NCI-H526 treated with DMSO at 0.1 percent for 48 hours (cell line): ENCODE measurements around the gene FXYD4.
A peak's percentile ranks its signal among the peaks of the same experiment; 100 is the strongest.

ENCODE experiments used
- DNase-seq: peaks from one replicate; lab custom pipeline; 2025; lab: John Stamatoyannopoulos, UW

Gene FXYD4

DNA sequence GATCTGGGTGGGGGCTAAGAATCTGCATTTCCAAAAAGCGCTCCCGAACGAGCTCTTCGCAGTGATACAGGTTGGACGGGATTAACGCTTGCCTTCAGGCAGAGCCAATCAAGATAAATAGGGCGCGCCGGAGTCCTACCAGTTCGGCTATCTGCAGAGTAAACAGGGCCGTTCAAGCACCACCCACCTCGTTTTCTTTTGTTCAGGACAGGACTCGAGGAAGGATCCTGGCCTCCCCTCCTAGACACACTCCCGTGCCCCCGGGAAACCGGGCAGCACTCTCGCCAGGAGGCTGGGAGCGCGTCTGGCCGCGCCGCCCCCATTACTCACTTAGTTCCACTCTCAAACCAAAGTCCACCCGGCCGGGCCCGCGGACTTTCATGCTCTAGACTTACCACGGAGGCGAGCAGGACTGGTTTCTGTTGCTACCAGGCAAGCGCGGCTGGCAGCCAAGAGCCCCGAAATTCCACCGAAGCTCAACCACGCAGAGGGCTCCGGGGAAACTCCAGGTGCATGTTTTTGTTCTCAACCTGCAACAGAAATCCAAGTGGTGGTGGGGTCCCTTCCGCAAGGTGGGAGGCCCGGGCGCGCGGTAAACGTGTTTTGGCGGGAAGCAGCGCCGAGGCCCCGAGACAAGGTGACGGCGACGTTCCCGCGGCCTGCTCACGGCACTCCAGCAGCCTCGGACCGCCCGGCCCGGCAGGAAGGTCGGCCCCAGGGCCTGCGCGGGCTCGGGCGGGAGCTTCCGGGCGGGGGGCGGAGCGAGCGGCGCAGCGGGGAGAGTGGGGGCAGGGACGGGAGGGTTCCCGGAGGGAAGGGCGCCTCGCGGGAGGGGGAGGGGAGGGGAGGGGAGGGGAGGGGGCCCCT, 24.9 kb downstream of the FXYD4 start:
- DNase-seq: peak; percentile 41

DNA sequence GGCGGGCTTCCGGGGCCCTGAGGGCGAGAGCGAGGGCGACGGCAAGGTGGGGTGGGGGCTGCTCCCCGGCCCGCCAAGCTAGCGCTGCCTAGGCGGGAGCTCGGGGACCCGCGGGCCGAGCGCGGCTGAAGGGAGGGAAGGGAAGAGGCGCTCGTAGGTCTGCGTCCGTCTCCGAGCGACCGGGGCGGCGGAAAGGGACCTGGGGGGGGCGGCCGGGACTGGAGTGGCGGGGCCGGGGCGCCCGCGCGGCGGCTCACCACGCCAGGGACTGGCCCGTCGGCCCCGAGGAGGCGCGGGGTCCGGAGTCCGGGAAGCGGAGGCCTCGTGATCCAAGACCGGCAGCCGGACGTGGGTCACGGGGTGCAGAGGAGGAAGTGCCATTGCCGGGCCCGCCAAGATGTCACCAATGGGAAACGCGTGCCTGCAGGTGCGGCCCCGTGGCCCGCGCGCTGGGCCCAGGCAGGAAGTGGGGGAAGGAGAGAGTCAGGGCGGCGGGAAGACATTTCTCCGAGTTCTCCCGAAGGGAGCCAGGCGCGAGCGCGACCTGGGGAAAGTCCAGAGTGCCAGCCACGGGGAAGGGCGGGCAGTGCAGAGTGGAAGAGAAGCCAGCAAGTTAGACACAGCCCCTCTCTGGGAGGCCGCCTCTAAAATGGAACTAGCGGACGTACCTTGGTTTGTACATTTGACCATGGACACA, 25.6 kb downstream of the FXYD4 start:
- peak; percentile 69 for DNase-seq

DNA sequence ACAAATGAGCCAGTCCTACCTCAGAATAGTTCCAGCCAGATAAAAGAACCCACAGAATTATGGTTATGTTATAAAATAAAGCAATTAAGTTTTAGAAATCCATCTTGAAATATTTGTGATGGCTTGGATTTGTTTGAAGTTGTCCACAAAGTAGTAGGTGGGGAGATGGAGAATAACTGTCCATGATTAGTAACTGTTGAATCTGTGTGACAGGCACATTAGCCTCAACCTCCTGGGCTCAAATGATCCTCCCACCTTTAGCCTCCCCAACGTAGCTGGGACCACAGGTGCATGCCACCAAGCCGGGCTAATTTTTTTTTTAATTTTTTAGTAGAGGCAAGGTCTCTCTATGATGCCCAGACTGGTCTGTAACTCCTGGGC, 27.5 kb downstream of the FXYD4 start:
- no peak for DNase-seq

DNA sequence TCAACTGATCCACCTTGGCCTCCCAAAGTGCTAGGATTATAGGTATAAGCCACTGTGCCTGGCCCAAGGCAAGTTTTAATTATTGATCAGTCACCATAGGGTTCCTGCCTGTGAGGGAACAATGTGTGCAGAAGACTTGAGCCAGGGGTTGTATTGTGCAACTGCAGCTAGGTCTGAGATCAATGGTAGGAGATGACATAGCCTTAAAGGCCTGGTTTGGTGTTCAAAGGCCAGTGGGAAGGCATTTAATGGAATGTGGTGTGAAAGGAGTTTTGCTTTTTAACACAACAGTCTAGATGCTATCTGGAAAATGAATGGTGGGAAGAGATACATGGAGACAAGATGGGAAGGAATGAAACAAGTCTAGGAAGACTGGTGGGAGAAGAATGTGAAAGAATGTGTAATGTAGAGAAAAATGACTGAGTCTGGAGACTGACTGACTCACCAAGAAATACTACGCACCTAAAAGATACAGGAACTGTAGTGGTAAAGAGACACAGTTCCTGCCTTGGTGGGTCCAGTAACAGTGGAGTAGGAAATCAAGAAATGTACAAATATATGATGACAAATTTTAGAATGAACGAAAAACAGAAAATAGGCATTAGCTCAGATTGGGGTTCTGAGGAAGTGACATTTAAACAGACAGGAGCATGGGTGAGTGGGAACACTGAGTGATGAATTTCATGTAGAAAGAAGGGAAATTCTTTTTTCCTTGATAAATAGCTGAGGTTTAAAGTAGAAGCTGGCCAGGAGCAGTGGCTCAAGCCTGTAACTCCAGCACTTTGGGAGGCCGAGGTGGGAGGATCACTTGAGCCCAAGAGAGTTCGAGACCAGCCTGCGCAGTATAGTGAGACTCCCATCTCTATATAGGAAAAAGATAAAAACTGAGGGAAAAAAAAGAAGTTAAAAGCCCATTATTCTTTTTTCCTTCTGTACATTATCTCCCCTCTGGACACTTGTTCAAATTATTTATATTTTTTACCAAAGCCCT, 28.2 kb downstream of the FXYD4 start:
- no peak for DNase-seq

DNA sequence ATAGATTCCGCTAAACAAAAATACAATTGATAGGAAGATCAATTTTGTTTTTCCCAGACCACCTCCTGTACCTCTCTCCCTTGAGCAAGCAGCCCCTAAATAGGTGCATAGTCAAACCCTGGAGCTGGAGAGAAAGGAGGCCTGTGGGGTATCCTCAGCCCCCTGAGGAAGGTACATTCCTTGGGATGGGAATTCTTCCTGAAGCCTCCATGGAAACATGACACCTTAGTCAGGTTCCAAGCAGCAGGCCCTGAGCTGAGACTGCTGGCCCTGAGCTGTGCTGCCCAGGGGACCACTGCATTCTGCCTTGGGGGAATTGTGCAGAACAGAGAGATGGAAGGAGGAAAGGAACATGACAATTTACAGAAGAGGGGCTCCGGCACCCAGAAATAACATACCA, 30.2 kb downstream of the FXYD4 start:
- no peak for DNase-seq

DNA sequence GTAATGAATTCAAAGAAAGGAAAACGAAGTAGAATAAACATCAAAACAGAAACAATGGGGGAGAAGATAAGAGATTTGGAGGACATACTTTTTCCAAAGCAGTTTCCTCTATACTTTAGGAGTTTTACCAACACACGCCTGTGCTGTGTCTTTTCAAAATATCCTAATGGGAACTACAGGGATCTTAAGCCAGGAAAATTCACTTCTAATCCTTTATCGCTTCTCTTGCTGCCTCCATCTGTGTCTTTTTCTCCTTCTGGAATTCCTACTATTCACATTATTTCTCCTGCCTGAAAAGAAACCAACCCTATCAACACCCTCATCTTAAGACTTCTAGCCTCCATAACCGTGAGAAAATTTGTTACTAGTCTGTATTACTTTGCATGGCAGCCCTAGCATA, 30.7 kb downstream of the FXYD4 start:
- DNase-seq: no peak

DNA sequence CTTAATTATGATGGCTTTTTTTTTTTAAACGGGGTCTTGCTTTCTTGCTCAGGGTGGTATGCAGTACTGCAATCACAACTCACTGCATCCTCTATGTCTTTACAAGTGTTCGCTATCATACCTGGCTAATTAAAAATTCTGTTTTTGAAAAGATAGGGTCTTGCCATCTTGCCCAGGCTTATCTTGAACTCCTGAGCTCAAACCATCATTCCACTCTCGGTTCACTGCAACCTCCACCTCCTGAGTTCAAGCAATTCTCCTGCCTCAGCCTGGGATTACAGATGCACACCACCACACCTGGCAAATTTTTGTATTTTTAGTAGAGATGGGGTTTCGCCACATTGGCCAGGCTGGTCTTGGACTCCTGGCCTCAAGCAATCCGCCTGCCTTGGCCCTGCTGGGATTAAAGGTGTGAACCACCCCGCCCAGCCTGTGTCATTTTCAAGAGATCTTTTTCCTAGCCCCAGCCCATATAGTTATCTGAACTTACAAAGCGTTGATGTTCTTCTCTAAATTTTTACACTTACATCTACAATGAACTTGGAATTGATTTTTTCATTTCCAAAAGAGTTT, 31.5 kb downstream of the FXYD4 start:
- DNase-seq: no peak

DNA sequence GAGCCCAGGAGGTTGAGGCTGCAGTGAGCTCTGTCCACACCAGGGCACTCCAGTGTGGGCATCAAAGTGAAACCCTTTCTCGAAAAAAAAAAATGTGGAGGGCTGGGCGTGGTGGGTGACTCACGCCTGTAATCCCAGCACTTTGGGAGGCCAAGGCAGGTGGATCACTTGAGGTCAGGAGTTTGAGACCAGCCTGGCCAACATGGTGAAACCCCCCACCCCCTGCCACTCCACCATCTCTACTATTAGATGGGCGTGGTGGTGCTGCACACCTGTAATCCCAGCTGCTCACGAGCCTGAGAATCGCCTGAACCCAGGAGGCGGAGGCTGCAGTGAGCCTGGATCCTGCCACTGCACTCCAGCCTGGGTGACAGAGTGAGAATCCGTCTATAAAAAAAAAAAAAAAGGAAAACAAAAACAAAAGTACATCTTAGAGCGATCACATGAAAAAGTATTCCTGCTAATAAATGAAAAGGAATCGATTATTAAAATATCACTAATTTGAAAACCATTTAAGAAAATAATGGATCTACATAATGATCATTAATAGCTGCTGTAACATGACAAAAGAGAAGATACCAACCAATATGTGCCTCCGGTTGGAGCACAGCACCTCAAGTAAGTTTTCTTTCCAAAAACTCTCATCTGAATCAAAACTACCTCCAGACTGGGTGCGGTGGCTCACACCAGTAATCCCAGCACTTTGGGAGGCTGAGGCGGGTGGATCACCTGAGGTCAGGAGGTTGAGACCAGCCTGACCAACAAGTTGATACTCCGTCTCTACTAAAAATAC, 32.7 kb downstream of the FXYD4 start:
- no peak for DNase-seq

DNA sequence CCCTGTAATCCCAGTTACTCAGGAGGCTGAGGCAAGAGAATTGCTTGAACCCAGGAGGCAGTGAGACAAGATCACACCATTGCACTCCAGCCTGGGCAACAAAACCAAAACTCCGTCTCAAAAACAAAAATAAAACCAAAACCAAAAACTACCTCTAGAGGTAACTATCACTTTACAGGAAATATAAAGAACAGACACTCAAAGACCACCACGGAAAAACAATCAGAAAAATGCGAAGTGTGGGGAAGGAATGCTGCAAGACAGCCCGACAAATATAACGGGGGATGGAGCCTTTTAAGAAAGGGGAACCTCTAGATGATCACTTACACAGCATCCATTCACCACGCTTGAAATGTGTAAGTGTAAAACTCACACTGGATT, 33.3 kb downstream of the FXYD4 start:
- DNase-seq: no peak

DNA sequence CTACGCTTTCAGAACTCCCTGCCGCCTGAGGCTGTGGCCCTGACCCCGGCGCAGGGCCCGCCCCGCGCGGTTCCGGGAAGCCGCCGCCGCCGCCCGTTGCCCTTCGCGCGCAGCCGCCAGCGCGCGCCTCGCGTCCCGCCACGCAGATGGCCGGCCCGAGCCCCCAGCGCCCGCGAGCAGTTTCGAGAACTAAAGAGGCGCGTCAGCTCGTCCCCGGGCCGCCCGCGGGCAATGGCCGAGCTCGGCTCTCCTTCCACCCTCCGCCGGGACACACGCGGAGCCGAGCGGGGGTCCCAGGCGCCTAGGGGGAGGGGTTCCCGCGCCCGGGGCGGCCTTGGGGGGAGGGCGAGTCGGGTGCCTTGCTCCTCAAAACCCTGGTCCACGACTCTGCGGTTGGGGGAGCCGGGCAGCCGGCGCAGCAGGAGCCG, 35.7 kb downstream of the FXYD4 start:
- no peak for DNase-seq

DNA sequence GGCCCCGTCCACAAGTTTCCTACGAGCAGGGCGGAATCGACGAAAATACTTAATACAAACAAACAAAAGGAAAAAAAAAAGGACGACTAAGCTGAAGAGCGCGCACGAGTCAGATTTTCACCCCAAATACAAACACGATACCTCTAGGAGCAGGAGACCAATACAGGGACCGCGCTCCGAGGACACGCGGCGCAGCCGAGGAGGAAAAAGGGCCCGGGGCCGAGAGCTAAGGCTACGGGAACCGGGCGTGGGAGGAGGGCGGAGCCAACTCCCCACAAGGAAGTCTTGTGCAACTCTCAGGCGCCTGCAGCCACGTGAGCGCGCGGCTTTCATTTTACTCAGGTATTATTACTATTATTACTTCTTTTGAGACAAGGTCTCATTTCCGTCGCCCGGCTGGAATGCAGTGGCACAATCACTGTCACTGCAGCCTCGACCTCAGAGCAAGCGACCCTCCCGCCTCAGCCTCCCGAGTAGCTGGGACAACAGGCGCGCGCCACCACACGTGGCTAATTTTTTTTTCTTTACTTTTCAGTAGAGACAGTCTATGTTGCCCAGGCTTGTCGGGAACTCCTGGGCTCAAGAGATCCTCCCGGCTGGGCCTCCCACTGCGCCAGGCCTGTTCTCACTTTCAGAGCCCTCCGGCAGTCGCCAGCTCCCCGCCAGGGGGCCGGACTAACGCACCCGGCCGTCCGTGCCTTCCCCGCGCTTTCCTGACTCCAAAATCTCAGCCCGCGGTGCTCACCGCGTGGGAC, 36.3 kb downstream of the FXYD4 start:
- peak; percentile 32 for DNase-seq

DNA sequence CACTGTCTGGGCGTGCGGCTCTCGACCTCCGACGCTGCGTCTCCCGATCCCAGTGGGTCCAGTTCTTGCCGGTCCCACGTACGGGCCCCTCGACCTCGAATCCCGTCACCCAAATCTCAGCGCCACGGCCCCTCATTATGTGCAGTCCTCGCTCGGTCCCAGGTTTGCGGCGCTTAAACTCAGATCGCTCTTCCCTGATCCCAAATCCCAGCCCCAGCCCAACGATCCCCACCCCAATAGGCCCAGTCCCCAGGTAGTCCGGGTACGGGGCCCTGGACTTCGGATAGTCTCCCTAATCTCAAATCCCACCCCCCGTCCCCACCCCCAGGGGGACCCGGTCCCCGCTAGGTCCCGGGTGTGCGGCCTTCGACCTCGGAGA, 36.9 kb downstream of the FXYD4 start:
- no peak for DNase-seq

DNA sequence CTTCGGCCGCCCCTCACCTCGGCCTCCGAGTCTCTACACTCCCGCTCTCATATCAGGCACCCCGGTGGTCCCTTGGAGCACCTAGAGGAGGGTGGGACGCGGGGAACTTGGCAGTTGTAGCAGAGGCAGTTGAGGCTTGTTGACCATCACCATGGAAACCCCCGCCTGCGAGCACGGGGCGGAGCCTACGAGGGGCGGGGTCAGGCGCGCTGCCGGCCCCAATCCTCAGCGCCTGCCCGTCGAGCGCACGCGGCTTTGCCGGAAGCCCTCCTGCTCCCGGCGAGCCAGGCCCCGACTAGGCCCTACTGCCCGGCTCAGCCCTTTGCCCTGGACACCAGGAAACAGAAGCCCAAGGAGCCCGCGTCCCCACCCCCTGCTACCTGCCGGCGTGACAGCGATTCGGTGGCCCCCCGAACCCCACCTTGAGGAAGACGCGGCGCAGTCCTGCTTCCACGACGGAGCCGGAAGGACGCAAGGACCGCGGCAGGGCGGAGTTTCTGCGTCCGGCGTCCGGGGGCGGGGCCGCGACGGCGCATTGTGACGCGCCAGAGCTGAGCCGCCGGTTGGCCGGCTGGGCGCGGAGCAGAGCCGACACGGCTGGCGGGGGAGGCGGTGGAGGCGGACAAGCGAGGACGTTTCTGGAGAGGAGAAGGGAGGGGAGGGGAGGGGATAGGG, 37.4 kb downstream of the FXYD4 start, which contains the start of gene HNRNPF:
HNRNPF (minus strand) TSS at position 477 of the 675 bp plus-strand sequence. CDS start 21,302 bp downstream, outside the sequence.
- DNase-seq: peak; percentile 67

DNA sequence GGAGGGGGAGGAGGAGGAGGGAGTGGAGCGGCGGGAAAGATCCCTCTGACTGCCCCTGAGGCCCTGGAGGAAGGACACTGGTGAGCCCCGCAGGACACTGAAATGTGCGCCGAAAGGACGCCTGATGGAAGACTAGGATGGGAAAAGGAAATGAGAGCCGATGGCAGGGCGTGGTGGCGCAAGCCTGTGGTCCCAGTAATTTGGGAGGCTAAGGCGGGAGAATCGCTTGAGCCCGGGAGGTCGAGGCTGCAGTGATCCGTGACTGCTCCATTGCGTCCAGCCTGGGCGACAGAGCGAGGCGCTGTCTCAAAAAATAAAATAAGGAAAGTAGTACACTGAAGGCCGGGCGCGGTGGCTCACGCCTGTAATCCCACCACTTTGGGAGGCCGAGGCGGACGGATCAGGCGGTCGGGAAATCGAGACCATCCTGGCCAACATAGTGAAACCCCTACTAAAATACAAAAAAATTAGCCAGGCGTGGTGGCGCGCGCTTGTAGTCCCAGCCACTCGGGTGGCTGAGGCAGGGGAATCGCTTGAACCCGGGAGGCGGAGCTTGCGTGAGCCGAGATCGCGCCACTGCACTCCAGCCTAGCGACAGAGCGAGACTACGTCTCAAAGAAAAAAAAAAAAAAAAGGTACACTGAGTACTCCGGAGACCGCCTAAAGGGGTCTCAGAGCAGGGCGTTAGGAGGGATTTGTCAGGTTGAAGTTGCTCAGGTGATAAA, 38.1 kb downstream of the FXYD4 start:
- no peak for DNase-seq

DNA sequence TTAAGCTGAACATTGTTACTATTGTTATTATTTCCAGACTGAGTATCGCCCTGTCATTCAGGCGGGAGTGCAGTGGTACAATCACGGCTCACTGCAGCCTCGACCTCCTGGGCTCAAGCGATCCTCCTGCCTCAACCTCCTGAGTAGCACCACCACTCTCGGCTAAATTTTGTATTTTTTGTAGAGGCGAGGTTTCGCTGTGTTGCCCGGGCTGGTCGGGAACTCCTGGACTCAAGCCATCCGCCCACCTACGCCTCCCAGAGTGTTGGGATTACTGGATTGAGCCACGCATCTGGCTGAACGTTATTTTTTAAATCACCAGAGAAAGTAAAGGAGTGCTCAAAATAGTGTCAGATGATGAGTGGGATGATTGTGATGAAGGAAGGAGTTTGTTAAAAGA, 38.9 kb downstream of the FXYD4 start:
- DNase-seq: no peak

DNA sequence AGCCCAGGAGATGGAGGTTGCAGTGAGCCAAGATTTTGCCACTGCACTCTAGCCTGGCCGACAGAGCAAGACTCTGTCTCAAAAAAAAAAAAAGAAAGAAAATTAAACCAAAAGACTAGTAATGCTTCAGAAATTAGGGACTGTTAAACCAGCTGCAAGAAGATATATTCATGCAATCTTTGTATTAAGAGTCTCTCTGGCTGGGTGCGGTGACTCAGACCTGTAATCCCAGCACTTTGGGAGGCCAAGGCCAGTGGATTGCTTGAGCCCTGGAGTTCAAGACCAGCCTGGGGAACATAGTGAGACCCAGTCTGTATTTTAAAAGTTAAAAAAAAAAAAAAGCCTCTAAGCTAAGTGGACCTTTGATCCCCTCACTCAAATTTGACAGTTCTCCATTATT, 40.1 kb downstream of the FXYD4 start:
- DNase-seq: no peak

DNA sequence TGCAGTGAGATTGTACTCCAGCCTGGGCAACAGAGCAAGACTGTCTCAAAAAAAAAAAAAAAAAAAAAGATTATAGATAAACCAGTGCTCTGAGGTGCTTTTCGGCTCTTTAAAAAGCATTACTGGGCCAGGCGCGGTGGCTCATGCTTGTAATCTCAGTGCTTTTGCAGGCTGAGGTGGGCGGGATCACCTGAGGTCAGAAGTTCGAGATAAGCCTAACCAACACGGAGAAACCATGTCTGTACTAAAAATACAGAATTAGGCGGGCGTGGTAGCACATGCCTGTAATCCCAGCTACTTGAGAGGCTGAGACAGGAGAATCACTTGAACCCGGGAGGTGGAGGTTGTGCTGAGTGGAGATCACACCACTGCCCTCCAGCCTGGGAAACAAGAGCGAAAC, 44.1 kb downstream of the FXYD4 start:
- DNase-seq: no peak

DNA sequence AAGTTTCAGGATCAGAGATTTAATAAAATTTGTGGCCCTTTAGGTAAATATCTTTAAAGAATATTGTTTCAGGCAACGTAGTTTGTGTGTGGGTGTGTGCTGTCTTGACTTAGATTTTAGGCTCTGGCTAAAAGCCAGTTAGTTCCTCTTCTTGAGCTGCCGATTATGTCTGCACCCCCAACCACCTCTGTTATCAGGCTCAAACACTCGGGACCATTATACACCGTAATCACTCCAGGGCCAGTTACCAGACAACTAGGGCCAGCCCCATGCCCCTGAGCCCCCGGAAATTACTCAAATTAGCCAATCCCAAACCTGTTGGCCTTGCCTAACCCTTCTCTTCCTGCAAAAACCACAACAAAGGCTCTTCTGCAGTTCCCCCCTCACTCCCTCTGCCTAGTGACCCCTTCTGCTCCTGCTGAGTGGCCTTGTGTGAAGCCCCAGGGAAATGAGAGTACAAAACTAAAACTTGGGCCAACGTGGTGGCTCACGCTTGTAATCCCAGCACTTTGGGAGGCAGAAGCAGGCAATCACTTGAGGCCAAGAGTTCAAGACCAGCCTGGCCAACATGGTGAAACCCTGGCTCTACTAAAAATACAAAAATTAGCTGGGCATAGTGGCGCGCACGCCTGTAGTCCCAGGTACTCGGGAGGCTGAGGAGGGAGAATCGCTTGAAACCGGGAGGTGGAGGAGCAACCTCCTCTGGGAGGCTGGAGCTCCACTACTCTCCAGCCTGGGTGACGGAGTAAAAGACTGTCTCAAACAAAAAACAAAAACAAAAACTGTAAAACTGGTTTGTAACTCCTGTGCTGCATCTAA, 46.7 kb downstream of the FXYD4 start:
- DNase-seq: no peak
